OCI-LY1 (cell line): ENCODE data around the gene MAS1.

Source experiments
- H2AFZ ChIP-seq: fragments of 200-600 bp; sonication (generic), shearing (Covaris generic); 2 replicates; pipeline ENCODE4 v1.6.0; 2014; ENCODE audit warnings: antibody characterized with exemption, mild to moderate bottlenecking, low read length
- H3F3A ChIP-seq: fragments of 200-600 bp; sonication (generic), shearing (Covaris generic); 2 replicates; pipeline ENCODE4 v1.6.0; 2014; ENCODE audit warnings: mild to moderate bottlenecking, antibody characterized with exemption, low read length, moderate library complexity; ENCODE audit not compliant: insufficient read depth
- H3K27ac ChIP-seq: fragments of 200-600 bp; sonication (generic); 2 replicates; pipeline ENCODE4 v1.5.1; 2014; ENCODE audit warnings: low read length, mixed run types, mild to moderate bottlenecking, low read depth; ENCODE audit not compliant: poor library complexity, severe bottlenecking
- H3K27me3 ChIP-seq: fragments of 200-600 bp; sonication (generic); 2 replicates; pipeline ENCODE4 v1.6.0; 2014; ENCODE audit warnings: antibody characterized with exemption, mild to moderate bottlenecking, low read length, moderate library complexity; ENCODE audit not compliant: insufficient read depth
- H3K36me3 ChIP-seq: fragments of 200-600 bp; sonication (generic); 2 replicates; pipeline ENCODE4 v1.6.1; 2014; ENCODE audit warnings: mild to moderate bottlenecking, antibody characterized with exemption, low read length, moderate library complexity, mixed read lengths; ENCODE audit not compliant: insufficient read depth
- H3K4me1 ChIP-seq: fragments of 200-600 bp; sonication (generic); 2 replicates; pipeline ENCODE4 v1.5.1; 2014; ENCODE audit warnings: mild to moderate bottlenecking, low read length, moderate library complexity; ENCODE audit not compliant: insufficient read depth, severe bottlenecking
- H3K4me2 ChIP-seq: fragments of 200-600 bp; sonication (generic), shearing (Covaris generic); 2 replicates; pipeline ENCODE4 v1.6.1; 2014; ENCODE audit warnings: low read length
- H3K4me3 ChIP-seq: fragments of 200-600 bp; sonication (generic); 2 replicates; pipeline ENCODE4 v1.5.1; 2014; ENCODE audit warnings: low read length, low read depth, mild to moderate bottlenecking, mixed read lengths; ENCODE audit not compliant: poor library complexity, severe bottlenecking
- H3K79me2 ChIP-seq: fragments of 200-600 bp; shearing (Covaris generic); 2 replicates; pipeline ENCODE4 v1.6.1; 2016; ENCODE audit warnings: mixed run types, low read length, mixed read lengths; ENCODE audit not compliant: insufficient read depth
- H3K9ac ChIP-seq: fragments of 200-600 bp; sonication (generic), shearing (Covaris generic); 2 replicates; pipeline ENCODE4 v1.6.1; 2014; ENCODE audit warnings: mild to moderate bottlenecking, low read length, mixed read lengths
- H3K9me2 ChIP-seq: fragments of 200-600 bp; sonication (generic), shearing (Covaris generic); 2 replicates; pipeline ENCODE4 v1.6.1; 2014; ENCODE audit warnings: low read depth, mild to moderate bottlenecking, low read length, mixed read lengths
- H3K9me3 ChIP-seq: fragments of 200-600 bp; shearing (Covaris generic); 2 replicates; pipeline ENCODE4 v1.6.1; 2014; ENCODE audit warnings: low read length, mixed read lengths
- H4K20me1 ChIP-seq: fragments of 200-600 bp; sonication (generic), shearing (Covaris generic); 2 replicates; pipeline ENCODE4 v1.6.0; 2016; ENCODE audit warnings: mild to moderate bottlenecking, low read length; ENCODE audit not compliant: insufficient read depth
- EZH2 ChIP-seq: fragments of 200-600 bp; sonication (generic), shearing (Covaris generic); IDR thresholded peaks from 2 replicates; pipeline ENCODE4 v1.8.0; 2017; ENCODE audit warnings: borderline replicate concordance, mixed run types, mild to moderate bottlenecking, antibody characterized with exemption, low read length, moderate library complexity, mixed read lengths
- TF ChIP-seq, protein P1 (sequence below): fragments of 200-600 bp; sonication (generic), shearing (Covaris generic); IDR thresholded peaks from 2 replicates; pipeline ENCODE4 v1.5.1; 2017; ENCODE audit warnings: mild to moderate bottlenecking, antibody characterized with exemption, low read length, moderate library complexity, mixed read lengths

Gene MAS1

DNA sequence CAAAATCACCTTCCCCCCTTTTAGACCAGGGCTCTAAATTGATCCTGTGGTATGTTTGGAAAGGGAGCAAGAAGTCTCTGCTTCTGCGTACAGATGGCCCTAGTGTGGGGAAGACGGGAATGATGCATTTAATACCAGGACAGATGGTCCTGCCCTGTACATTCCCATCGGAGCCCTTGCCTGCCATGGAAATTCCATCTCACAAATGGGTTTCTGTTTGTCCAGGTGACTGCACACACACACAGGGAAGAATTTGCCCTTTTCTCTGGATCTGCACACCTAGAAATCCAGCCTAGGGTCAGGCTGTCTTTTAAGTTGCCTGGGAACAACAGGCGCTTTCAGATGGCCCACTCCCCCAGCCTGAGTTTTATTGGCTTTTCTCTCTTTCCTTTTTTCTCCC lies 1.3 kb downstream of the MAS1 start:
- H3K9me3 ChIP-seq: no peaks in the 10 kb centered on the region
- no peaks in the 10 kb centered on the region for H3K27me3 ChIP-seq
- H2AFZ ChIP-seq: no peak overlapping the region
- no peak overlapping the region for H3K4me3 ChIP-seq
- H3K9ac ChIP-seq: no peak overlapping the region
- TF ChIP-seq, protein P1, sequence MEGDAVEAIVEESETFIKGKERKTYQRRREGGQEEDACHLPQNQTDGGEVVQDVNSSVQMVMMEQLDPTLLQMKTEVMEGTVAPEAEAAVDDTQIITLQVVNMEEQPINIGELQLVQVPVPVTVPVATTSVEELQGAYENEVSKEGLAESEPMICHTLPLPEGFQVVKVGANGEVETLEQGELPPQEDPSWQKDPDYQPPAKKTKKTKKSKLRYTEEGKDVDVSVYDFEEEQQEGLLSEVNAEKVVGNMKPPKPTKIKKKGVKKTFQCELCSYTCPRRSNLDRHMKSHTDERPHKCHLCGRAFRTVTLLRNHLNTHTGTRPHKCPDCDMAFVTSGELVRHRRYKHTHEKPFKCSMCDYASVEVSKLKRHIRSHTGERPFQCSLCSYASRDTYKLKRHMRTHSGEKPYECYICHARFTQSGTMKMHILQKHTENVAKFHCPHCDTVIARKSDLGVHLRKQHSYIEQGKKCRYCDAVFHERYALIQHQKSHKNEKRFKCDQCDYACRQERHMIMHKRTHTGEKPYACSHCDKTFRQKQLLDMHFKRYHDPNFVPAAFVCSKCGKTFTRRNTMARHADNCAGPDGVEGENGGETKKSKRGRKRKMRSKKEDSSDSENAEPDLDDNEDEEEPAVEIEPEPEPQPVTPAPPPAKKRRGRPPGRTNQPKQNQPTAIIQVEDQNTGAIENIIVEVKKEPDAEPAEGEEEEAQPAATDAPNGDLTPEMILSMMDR: no peak
- TF ChIP-seq EZH2: no peak
- no peaks in the 10 kb centered on the region for H3F3A ChIP-seq
- no peaks in the 10 kb centered on the region for H3K9me2 ChIP-seq
- no peak overlapping the region for H3K27ac ChIP-seq
- no peaks in the 10 kb centered on the region for H3K79me2 ChIP-seq
- H3K36me3 ChIP-seq: no peaks in the 10 kb centered on the region
- H3K4me1 ChIP-seq: no peaks in the 10 kb centered on the region
- H3K4me2 ChIP-seq: no peak overlapping the region
- H4K20me1 ChIP-seq: no peaks in the 10 kb centered on the region

DNA sequence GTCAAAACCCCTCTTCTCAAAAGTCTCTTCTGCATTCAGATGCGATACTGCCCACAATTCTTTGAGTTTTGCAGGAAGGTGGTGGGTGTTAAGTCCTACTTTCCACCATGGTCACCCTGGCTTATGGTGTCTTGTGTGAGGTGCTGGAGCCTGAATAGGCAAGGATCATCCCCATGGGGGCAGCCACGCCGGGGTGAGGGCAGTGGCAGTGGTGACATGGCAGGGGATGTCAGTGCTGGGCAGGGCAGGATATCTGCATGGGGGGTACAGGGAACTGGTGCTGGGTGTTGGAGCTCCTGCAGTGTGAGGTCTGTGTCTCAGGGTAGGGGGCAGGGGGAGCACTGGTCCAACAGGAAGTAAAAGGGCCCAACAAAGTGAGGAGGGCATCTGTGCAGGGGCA lies 2.3 kb downstream of the MAS1 start:
- Histone ChIP-seq H3K4me3 (no peak overlapping the region), H3K27me3 (no peaks in the 10 kb centered on the region), H4K20me1 (no peaks in the 10 kb centered on the region), H3K27ac (no peak overlapping the region), H3K79me2 (no peaks in the 10 kb centered on the region), H2AFZ (no peak overlapping the region), H3K9ac (no peak overlapping the region), H3K4me1 (no peaks in the 10 kb centered on the region), H3F3A (no peaks in the 10 kb centered on the region), H3K4me2 (no peak overlapping the region), H3K36me3 (no peaks in the 10 kb centered on the region), H3K9me2 (no peaks in the 10 kb centered on the region), H3K9me3 (no peaks in the 10 kb centered on the region)
- no peak for TF ChIP-seq EZH2
- TF ChIP-seq, protein P1: no peak

GRCh38 chr6:159894991-159895390 lies 4.2 kb downstream of the MAS1 start:
- no peaks in the 10 kb centered on the region for H3K79me2 ChIP-seq
- no peak overlapping the region for H3K27ac ChIP-seq
- H3K9ac ChIP-seq: no peak overlapping the region
- no peak overlapping the region for H2AFZ ChIP-seq
- TF ChIP-seq, protein P1: no peak
- TF ChIP-seq EZH2: no peak
- no peaks in the 10 kb centered on the region for H3K4me1 ChIP-seq
- no peaks in the 10 kb centered on the region for H3F3A ChIP-seq
- H3K9me3 ChIP-seq: no peaks in the 10 kb centered on the region
- no peaks in the 10 kb centered on the region for H4K20me1 ChIP-seq
- H3K9me2 ChIP-seq: no peaks in the 10 kb centered on the region
- H3K27me3 ChIP-seq: no peaks in the 10 kb centered on the region
- H3K36me3 ChIP-seq: no peaks in the 10 kb centered on the region
- no peak overlapping the region for H3K4me2 ChIP-seq
- no peak overlapping the region for H3K4me3 ChIP-seq
